Ovary (tissue), 3 donors: ENCODE data around the gene PTTG1IP.

ENCODE experiments used
- CTCF ChIP-seq, 3 donors: fragments of 450-650 bp in 2 of 3; fragments of 200-600 bp in 1 of 3; IDR thresholded peaks; one replicate each; pipeline versions ENCODE4 v1.5.1 to v1.8.0; 2016 to 2022; ENCODE audit warnings: antibody characterized with exemption in 3 of 3, mild to moderate bottlenecking in 1 of 3
- EP300 ChIP-seq: sonication (generic); formaldehyde crosslinking; IDR thresholded peaks from one replicate; pipeline ENCODE4 v1.6.1; 2017; ENCODE audit warnings: antibody characterized with exemption
- POLR2A ChIP-seq: fragments of 450-650 bp; IDR thresholded peaks from one replicate; pipeline ENCODE4 v1.6.1; 2017; ENCODE audit warnings: antibody characterized with exemption, mild to moderate bottlenecking, moderate library complexity
- donor health status: DM: no; HTN: no; CAD: no.

GRCh38 chr21:44905016-44905727 is 31.7 kb upstream of the PTTG1IP start:
- no peak for TF ChIP-seq CTCF (IDR thresholded peaks at IDR 0.05)
- no peak for TF ChIP-seq EP300
- no peak for TF ChIP-seq POLR2A
